Stomach (tissue), 9 donors: ENCODE results near the gene C1orf167. TPM values are rescaled to one million over a fixed set of nuclear protein-coding genes. Genes with fewer than 3 reads are reported as not detected.

Experiments used
- DNase-seq, 2 donors: peaks; one replicate each; pipeline versions ENCODE4 v3.0.0 to v3.0.0-alpha.2; 2013 to 2019
- H3K27ac ChIP-seq, 5 donors: fragments of 200-600 bp in 4 of 5; sonication (generic) in 4 of 5; one replicate each; pipeline ENCODE4 v1.5.1; 2013 to 2019; ENCODE audit warnings: mild to moderate bottlenecking in 1 of 5, moderate library complexity in 1 of 5
- H3K27me3 ChIP-seq, 3 donors: fragments of 200-600 bp; sonication (generic); one replicate each; pipeline ENCODE4 v1.5.1; 2017 to 2019; ENCODE audit warnings: mixed run types in 1 of 3
- H3K36me3 ChIP-seq, 4 donors: fragments of 200-600 bp; sonication (generic); 1 replicate in 3 of 4; 2 replicates in 1 of 4; pipeline ENCODE4 v1.5.1; 2016 to 2019
- H3K4me1 ChIP-seq, 4 donors: fragments of 200-600 bp; sonication (generic); one replicate each; pipeline ENCODE4 v1.5.1; 2016 to 2019
- H3K4me3 ChIP-seq, 4 donors: fragments of 200-600 bp; sonication (generic) in 3 of 4; one replicate each; pipeline ENCODE4 v1.5.1; 2016 to 2019; ENCODE audit warnings: mild to moderate bottlenecking in 1 of 4
- H3K9me3 ChIP-seq, 4 donors: fragments of 200-600 bp; sonication (generic); one replicate each; pipeline ENCODE4 v1.5.1; 2016 to 2019
- CTCF ChIP-seq, 7 experiments: fragments of 450-650 bp in 4 of 7; fragments of 200-600 bp in 3 of 7; sonication (generic) in 3 of 7; IDR thresholded peaks; one replicate each; pipeline ENCODE4 v1.5.1; 2016 to 2019; ENCODE audit warnings: antibody characterized with exemption in 7 of 7, control low read depth in 2 of 7, mild to moderate bottlenecking in 1 of 7
- EP300 ChIP-seq: sonication (generic); formaldehyde crosslinking; IDR thresholded peaks from one replicate; pipeline ENCODE4 v1.6.1; 2017; ENCODE audit warnings: antibody characterized with exemption
- POLR2A ChIP-seq, 4 donors: fragments of 450-650 bp; IDR thresholded peaks; one replicate each; pipeline ENCODE4 v1.6.1; 2016; ENCODE audit warnings: antibody characterized with exemption in 4 of 4, control low read depth in 2 of 4, mild to moderate bottlenecking in 1 of 4, moderate library complexity in 1 of 4
- POLR2AphosphoS5 ChIP-seq, 3 donors: sonication (generic); formaldehyde crosslinking; IDR thresholded peaks; one replicate each; pipeline ENCODE4 v1.6.1; 2016; ENCODE audit warnings: antibody characterized with exemption in 3 of 3
- WGBS, 5 donors: extraction: QIAGEN DNeasy Blood & Tissue Kit in 3 of 5; methylation state at CpG; one replicate each; pipeline versions ENCODE4 v1.1.5 to v1.1.7; 2013 to 2018; 5-methylcytosine and 5-hydroxymethylcytosine counted together
- intact Hi-C: fragments of 100-400 bp; cut with DNase I; formaldehyde crosslinking; loops from one replicate; pipeline ENCODE4 v1.15.1; 2023; ENCODE audit warnings: low total_unique reads
- polyA plus RNA-seq, 3 donors: library from polyadenylated mRNA; stranded (reverse); fragments of 200-250 nt; gene quantifications; one replicate each; pipeline ENCODE4 v1.2.3, GENCODE V29; 2013
- total RNA-seq, 5 donors: library from RNA; depleted of rRNA; stranded (reverse); fragments of >200 nt; gene quantifications; one replicate each; pipeline versions ENCODE4 v1.1.0 to v1.2.3, GENCODE V29; 2014 to 2016
- donor health status: healthy with polysubstance abuse.
- donor health status: Bipolar disorder and iron deficiency.
- donor health status: healthy.

Gene C1orf167
- total and polyA plus RNA-seq, 8 donors: 1.6 to 4.7 (median 2.0) TPM; not detected in 5

- WGBS, 5 donors: 82 to 93% (median 92%) methylated on average over 5 of the region's 5 CpGs
- H3K36me3 ChIP-seq: peaks cover 35 to 86% (median 82%) of the 10 kb centered on the region in 4 donors
- no peak for DNase-seq
These were observed 51.0 kb downstream of the C1orf167 start for GRCh38 chr1:11813021-11813420.

GRCh38 chr1:11817192-11817591, 55.2 kb downstream of the C1orf167 start:
- WGBS, 5 donors: 84 to 92% (median 88%) methylated on average over 12 of the region's 12 CpGs
- intact Hi-C loops: no loop called here
- Histone ChIP-seq H3K36me3 (peaks cover 45 to 93% (median 87%) of the 10 kb centered on the region in 4 donors), H3K4me1 (no peaks in the 10 kb centered on the region), H3K27ac (no peak overlapping the region), H3K27me3 (no peaks in the 10 kb centered on the region), H3K9me3 (no peaks in the 10 kb centered on the region), H3K4me3 (no peak overlapping the region)
- no peak for TF ChIP-seq POLR2AphosphoS5 (IDR thresholded peaks at IDR 0.05)
- TF ChIP-seq CTCF (IDR thresholded peaks at IDR 0.05): no peak
- no peak for TF ChIP-seq POLR2A (IDR thresholded peaks at IDR 0.05)
- TF ChIP-seq EP300: no peak
- DNase-seq: no peak

More at GRCh38 chr1:11813021-11813420, 51.0 kb downstream of the C1orf167 start:
- H3K4me3 ChIP-seq: no peak overlapping the region
- H3K4me1 ChIP-seq: peaks cover 0 to 18% (median 11%) of the 10 kb centered on the region in 4 donors
- no peaks in the 10 kb centered on the region for H3K27me3 ChIP-seq
- H3K9me3 ChIP-seq: no peaks in the 10 kb centered on the region
- TF ChIP-seq CTCF (IDR thresholded peaks at IDR 0.05): no peak
- TF ChIP-seq EP300: no peak
- TF ChIP-seq POLR2A (IDR thresholded peaks at IDR 0.05): no peak
- no peak for TF ChIP-seq POLR2AphosphoS5 (IDR thresholded peaks at IDR 0.05)
- intact Hi-C loops: no loop called here
- no peak overlapping the region for H3K27ac ChIP-seq

DNA sequence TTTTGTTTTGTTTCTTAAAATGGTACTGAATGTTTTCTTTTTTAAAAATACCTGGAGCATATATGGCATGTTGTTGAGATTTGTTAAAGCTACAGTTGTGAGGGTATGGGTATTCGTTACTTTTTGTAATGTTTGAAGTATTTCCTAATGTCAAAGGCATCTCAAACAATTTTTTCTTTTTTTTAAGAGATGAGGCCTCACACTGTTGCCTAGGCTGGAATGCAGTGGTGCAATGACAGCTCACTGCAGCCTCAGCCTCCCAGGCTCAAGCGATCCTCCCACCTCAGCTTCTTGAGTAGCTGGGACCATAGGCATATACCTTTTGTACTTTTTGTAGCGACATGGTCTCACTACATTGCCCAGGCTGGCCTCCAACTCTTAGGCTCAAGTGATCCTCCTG, 60.1 kb downstream of the C1orf167 start:
- Histone ChIP-seq H3K36me3 (peaks cover 45 to 100% (median 100%) of the 10 kb centered on the region in 4 donors), H3K4me1 (no peaks in the 10 kb centered on the region), H3K27me3 (no peaks in the 10 kb centered on the region), H3K27ac (no peak overlapping the region), H3K9me3 (no peaks in the 10 kb centered on the region), H3K4me3 (no peak overlapping the region)
- intact Hi-C loops: no loop called here
- no peak for DNase-seq
- WGBS, 5 donors: 88 to 97% (median 95%) methylated on average over 3 of the region's 3 CpGs
- TF ChIP-seq POLR2A (IDR thresholded peaks at IDR 0.05): no peak
- no peak for TF ChIP-seq CTCF (IDR thresholded peaks at IDR 0.05)
- no peak for TF ChIP-seq POLR2AphosphoS5 (IDR thresholded peaks at IDR 0.05)
- TF ChIP-seq EP300: no peak

GRCh38 chr1:11823366-11824137, 61.6 kb downstream of the C1orf167 start:
- 53 to 82% (median 65%) methylated on average over 15 to 17 of the region's 17 CpGs for WGBS, 5 donors
- no peak for TF ChIP-seq EP300
- TF ChIP-seq CTCF (IDR thresholded peaks at IDR 0.05): no peak
- no peak for TF ChIP-seq POLR2A (IDR thresholded peaks at IDR 0.05)
- TF ChIP-seq POLR2AphosphoS5 (IDR thresholded peaks at IDR 0.05): no peak
- intact Hi-C loops: no loop called here
- H3K27ac ChIP-seq: no peak overlapping the region
- no peak overlapping the region for H3K4me3 ChIP-seq
- no peak for DNase-seq
- H3K9me3 ChIP-seq: no peaks in the 10 kb centered on the region
- H3K27me3 ChIP-seq: no peaks in the 10 kb centered on the region
- H3K36me3 ChIP-seq: peaks cover 48 to 100% (median 100%) of the 10 kb centered on the region in 4 donors
- H3K4me1 ChIP-seq: no peaks in the 10 kb centered on the region
